Measurements from ENCODE around the gene MTSS2.

Gene MTSS2

GRCh38 chr16:70709457-70709856 is 23.6 kb upstream of the MTSS2 start:
- Mint-ChIP-seq H3K9me3 (no peaks in the 10 kb centered on the region), H3K36me3 (ENCODE audit: low read depth) (no peaks in the 10 kb centered on the region), H3K4me1 (ENCODE audit: low read depth) (no peaks in the 10 kb centered on the region), H3K27ac (no peak overlapping the region), H3K27me3 (ENCODE audit: low read depth) (no peaks in the 10 kb centered on the region), H3K4me3 (no peak overlapping the region)

- H3K36me3 Mint-ChIP-seq (ENCODE audit: low read depth), result no peaks in the 10 kb centered on the region
- no peak overlapping the region for H3K27ac Mint-ChIP-seq
- no peak overlapping the region for H3K4me3 Mint-ChIP-seq
- no peaks in the 10 kb centered on the region for H3K27me3 Mint-ChIP-seq (ENCODE audit: low read depth)
- H3K9me3 Mint-ChIP-seq, result no peaks in the 10 kb centered on the region
- H3K4me1 Mint-ChIP-seq (ENCODE audit: low read depth), result no peaks in the 10 kb centered on the region
Measured at GRCh38 chr16:70708366-70709246, 22.8 kb upstream of the MTSS2 start.

DNA sequence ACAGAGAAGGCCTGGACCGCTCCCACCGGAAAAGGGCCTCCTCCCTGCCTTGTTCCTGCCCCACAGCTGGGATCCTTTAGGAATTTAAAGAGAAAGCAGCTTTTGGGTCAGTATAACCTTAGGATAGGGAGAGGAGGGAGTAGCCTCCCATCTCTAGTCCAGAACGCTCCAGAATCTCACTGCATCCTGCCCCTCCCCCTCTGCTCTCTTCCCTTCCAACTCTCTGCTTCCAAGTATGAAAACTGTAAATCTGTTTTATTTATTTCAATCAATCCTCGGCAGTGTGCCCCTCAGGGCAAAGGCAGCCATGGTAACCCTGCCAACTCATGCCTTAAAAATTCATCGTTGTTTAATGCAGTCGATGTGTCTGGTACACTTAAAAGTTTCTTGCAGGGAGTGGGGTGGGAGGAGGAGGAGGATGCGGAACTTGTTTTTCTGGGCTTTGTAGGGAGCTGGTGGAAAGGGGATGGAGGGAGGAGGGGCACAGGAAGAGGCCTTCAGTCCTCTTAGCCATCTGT is 21.2 kb upstream of the MTSS2 start:
- no peaks in the 10 kb centered on the region for H3K4me1 Mint-ChIP-seq (ENCODE audit: low read depth)
- no peak overlapping the region for H3K27ac Mint-ChIP-seq
- no peaks in the 10 kb centered on the region for H3K27me3 Mint-ChIP-seq (ENCODE audit: low read depth)
- H3K36me3 Mint-ChIP-seq (ENCODE audit: low read depth), result no peaks in the 10 kb centered on the region
- no peak overlapping the region for H3K4me3 Mint-ChIP-seq
- H3K9me3 Mint-ChIP-seq, result no peaks in the 10 kb centered on the region

GRCh38 chr16:70705056-70705455 is 19.2 kb upstream of the MTSS2 start:
- H3K4me1 Mint-ChIP-seq (ENCODE audit: low read depth), result no peaks in the 10 kb centered on the region
- H3K36me3 Mint-ChIP-seq (ENCODE audit: low read depth), result no peaks in the 10 kb centered on the region
- H3K27ac Mint-ChIP-seq, result no peak overlapping the region
- H3K27me3 Mint-ChIP-seq (ENCODE audit: low read depth), result no peaks in the 10 kb centered on the region
- no peaks in the 10 kb centered on the region for H3K9me3 Mint-ChIP-seq
- H3K4me3 Mint-ChIP-seq, result no peak overlapping the region

DNA sequence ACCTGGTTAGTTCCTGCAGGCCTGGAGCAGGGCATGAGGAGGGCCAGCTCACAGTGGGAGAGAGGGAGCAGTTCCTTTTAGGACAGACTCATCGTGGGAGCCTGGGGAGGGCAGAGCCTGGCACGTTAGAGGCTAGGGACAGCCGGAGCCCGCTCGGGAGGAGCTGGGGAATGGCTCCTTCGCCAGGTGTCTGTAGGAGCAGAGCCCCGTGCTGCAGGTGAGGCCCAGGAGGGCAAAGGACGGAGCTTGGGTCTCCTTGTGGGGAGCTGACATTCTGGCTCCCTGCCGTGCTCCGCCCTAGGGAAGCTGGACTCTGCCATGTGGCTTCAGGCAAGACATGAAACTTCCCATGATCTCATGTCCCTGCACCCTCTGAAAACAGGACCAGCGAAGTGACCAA is 18.7 kb upstream of the MTSS2 start:
- Mint-ChIP-seq H3K4me3 (no peak overlapping the region), H3K27ac (no peak overlapping the region), H3K27me3 (ENCODE audit: low read depth) (no peaks in the 10 kb centered on the region), H3K36me3 (ENCODE audit: low read depth) (no peaks in the 10 kb centered on the region), H3K4me1 (ENCODE audit: low read depth) (no peaks in the 10 kb centered on the region), H3K9me3 (no peaks in the 10 kb centered on the region)

DNA sequence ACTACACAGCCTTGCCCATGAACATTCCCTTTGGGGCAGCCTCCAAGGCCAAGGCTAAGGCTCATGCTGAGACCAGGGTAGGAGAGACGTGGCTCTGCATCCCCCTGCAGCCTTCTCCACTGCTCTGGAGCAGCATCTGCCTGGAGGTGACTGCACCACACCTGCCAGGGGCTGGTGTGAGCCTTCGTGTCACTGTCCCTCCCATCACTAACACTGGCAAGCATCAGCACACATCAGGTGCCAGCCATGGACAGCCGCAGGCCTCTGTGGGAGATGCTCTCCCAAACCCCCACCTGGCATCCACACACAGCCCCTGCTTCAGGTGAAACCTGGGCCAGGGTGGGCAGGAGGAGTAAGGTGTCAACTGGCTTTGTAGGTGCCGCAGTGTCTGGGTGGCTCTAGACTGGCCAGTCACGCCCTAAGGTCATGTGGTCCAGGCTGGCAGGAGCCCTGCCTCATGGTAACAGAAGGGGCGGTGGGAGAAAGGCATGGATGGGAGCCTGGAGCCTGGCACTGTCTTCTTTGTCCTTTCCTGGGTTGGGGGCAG is 18.1 kb upstream of the MTSS2 start:
- no peaks in the 10 kb centered on the region for H3K9me3 Mint-ChIP-seq
- no peaks in the 10 kb centered on the region for H3K4me1 Mint-ChIP-seq (ENCODE audit: low read depth)
- H3K27me3 Mint-ChIP-seq (ENCODE audit: low read depth), result no peaks in the 10 kb centered on the region
- H3K27ac Mint-ChIP-seq, result no peak overlapping the region
- peaks cover 5% of the 10 kb centered on the region for H3K36me3 Mint-ChIP-seq (ENCODE audit: low read depth)
- no peak overlapping the region for H3K4me3 Mint-ChIP-seq

- no peaks in the 10 kb centered on the region for H3K27me3 Mint-ChIP-seq (ENCODE audit: low read depth)
- no peak overlapping the region for H3K27ac Mint-ChIP-seq
- no peaks in the 10 kb centered on the region for H3K9me3 Mint-ChIP-seq
- no peak overlapping the region for H3K4me3 Mint-ChIP-seq
- no peaks in the 10 kb centered on the region for H3K4me1 Mint-ChIP-seq (ENCODE audit: low read depth)
- peaks cover 5% of the 10 kb centered on the region for H3K36me3 Mint-ChIP-seq (ENCODE audit: low read depth)
Measured at GRCh38 chr16:70703041-70703834, 17.4 kb upstream of the MTSS2 start.

- no peaks in the 10 kb centered on the region for H3K27me3 Mint-ChIP-seq (ENCODE audit: low read depth)
- no peaks in the 10 kb centered on the region for H3K9me3 Mint-ChIP-seq
- no peak overlapping the region for H3K4me3 Mint-ChIP-seq
- no peaks in the 10 kb centered on the region for H3K4me1 Mint-ChIP-seq (ENCODE audit: low read depth)
- no peak overlapping the region for H3K27ac Mint-ChIP-seq
- peaks cover 5% of the 10 kb centered on the region for H3K36me3 Mint-ChIP-seq (ENCODE audit: low read depth)
Measured at GRCh38 chr16:70702624-70703023, 16.8 kb upstream of the MTSS2 start.

DNA sequence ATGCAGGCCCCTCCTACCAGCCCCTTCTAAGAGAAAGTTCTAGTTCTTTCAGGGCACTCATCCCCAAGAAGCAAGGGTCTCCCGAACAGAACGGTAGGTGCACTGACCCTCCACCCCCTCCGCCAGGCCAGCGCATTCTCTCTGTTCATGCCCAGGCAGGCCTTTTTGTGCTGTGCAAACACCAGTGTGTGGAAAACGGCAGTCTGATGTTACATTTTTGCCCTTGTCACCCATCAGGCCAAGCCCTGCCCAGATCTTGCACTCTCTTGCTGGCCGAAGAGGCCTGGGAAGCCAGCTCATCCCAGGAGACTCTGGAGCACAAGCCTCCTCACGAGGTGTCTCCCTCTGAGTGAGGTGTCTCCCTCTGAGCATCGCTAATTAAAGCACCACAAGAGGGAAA is 16.1 kb upstream of the MTSS2 start:
- H3K27ac Mint-ChIP-seq, result no peak overlapping the region

GRCh38 chr16:70701596-70701995 is 15.7 kb upstream of the MTSS2 start:
- Mint-ChIP-seq H3K27ac (no peak overlapping the region), H3K9me3 (no peaks in the 10 kb centered on the region), H3K4me3 (no peak overlapping the region), H3K4me1 (ENCODE audit: low read depth) (peaks cover 4% of the 10 kb centered on the region), H3K36me3 (ENCODE audit: low read depth) (peaks cover 5% of the 10 kb centered on the region), H3K27me3 (ENCODE audit: low read depth) (no peaks in the 10 kb centered on the region)

More for the DNA sequence above, 16.1 kb upstream of the MTSS2 start:
- H3K9me3 Mint-ChIP-seq, result no peaks in the 10 kb centered on the region
- peaks cover 1% of the 10 kb centered on the region for H3K4me1 Mint-ChIP-seq (ENCODE audit: low read depth)
- no peaks in the 10 kb centered on the region for H3K27me3 Mint-ChIP-seq (ENCODE audit: low read depth)
- H3K36me3 Mint-ChIP-seq (ENCODE audit: low read depth), result peaks cover 5% of the 10 kb centered on the region
- no peak overlapping the region for H3K4me3 Mint-ChIP-seq

- Mint-ChIP-seq H3K27ac (no peak overlapping the region), H3K4me1 (ENCODE audit: low read depth) (peaks cover 5% of the 10 kb centered on the region)
Measured at GRCh38 chr16:70701036-70701435, 15.2 kb upstream of the MTSS2 start.

GRCh38 chr16:70700101-70701020 is 14.5 kb upstream of the MTSS2 start:
- Mint-ChIP-seq H3K27ac (no peak overlapping the region), H3K4me1 (ENCODE audit: low read depth) (peaks cover 12% of the 10 kb centered on the region), H3K4me3 (no peak overlapping the region), H3K27me3 (ENCODE audit: low read depth) (no peaks in the 10 kb centered on the region), H3K9me3 (no peaks in the 10 kb centered on the region), H3K36me3 (ENCODE audit: low read depth) (peaks cover 8% of the 10 kb centered on the region)

More at GRCh38 chr16:70701036-70701435, 15.2 kb upstream of the MTSS2 start:
- Mint-ChIP-seq H3K27me3 (ENCODE audit: low read depth) (no peaks in the 10 kb centered on the region), H3K9me3 (no peaks in the 10 kb centered on the region), H3K4me3 (no peak overlapping the region), H3K36me3 (ENCODE audit: low read depth) (peaks cover 5% of the 10 kb centered on the region)

DNA sequence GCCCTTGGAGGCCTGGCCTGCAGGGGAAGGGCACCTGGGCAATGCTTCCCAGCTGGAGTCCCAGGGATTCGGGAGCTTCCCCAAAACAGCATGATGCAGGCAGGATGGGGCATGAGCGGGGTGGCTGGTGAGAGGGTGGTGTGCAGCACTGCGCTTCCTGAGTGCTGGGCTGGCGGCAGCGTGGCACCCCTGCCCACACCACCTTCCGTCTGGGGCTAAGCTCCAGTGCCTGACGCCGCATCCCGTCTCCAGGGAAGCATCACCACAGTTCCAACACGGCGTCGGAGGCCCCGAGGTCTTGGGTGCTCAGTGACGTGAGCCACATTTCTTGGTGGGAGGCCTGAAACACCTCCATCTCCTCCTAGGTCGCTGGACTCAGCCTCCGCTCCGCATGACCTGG is 13.8 kb upstream of the MTSS2 start:
- H3K4me3 Mint-ChIP-seq, result no peak overlapping the region
- peaks cover 11% of the 10 kb centered on the region for H3K36me3 Mint-ChIP-seq (ENCODE audit: low read depth)
- H3K9me3 Mint-ChIP-seq, result no peaks in the 10 kb centered on the region
- peaks cover 14% of the 10 kb centered on the region for H3K4me1 Mint-ChIP-seq (ENCODE audit: low read depth)
- H3K27ac Mint-ChIP-seq, result no peak overlapping the region
- H3K27me3 Mint-ChIP-seq (ENCODE audit: low read depth), result no peaks in the 10 kb centered on the region

- no peaks in the 10 kb centered on the region for H3K27me3 Mint-ChIP-seq (ENCODE audit: low read depth)
- H3K36me3 Mint-ChIP-seq (ENCODE audit: low read depth), result peaks cover 11% of the 10 kb centered on the region
- H3K9me3 Mint-ChIP-seq, result no peaks in the 10 kb centered on the region
- H3K4me3 Mint-ChIP-seq, result no peak overlapping the region
- H3K4me1 Mint-ChIP-seq (ENCODE audit: low read depth), result peaks cover 14% of the 10 kb centered on the region
- H3K27ac Mint-ChIP-seq, result no peak overlapping the region
Measured at GRCh38 chr16:70698901-70699300, 13.0 kb upstream of the MTSS2 start.

Data from T-helper 1 cell treated with Interleukin-12 subunit alpha and Interleukin-12 subunit beta and Interleukin-4 antibody, amounts not matched to agents 30 μg/mL and 1 μg/mL, for 36 hours (primary cell).